ENCODE measurements around the gene CRYL1. TPM values are rescaled to one million over a fixed set of nuclear protein-coding genes. Genes with fewer than 3 reads are reported as not detected.

Gene CRYL1
- polyA plus RNA-seq, 1 of the 3 experiments (the other 2 are of a cell fraction), result 34.8 TPM

DNA sequence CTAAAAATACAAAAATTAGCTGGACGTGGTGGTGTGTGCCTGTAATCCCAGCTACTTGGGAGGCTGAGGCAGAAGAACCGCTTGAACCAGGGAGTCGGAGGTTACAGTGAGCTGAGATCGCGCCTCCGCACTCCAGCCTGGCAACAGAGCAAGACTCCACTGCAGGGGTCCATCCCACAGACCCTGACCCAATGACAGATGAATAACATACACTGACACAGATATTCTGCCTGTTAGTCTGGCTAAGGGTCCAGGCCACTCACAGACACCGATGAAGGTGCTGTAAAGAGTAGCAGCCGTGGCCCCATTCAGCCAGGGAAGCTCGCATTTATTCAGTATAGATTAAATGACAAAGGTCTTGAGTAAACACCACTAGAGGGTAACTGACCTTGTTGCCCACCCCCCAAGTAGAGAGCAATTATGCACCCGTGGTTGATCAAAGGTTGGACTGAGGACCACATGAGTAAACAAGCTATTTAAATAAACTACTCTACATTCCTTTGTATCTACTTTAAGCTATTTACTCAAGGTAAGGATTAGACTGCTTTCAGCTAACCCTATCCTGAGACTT lies 8.5 kb upstream of the CRYL1 start:
- no peak overlapping the region for H3K27ac ChIP-seq (ENCODE audit: low read depth in 2 of 2, low read length in 1 of 2)
- no peak overlapping the region for H3K9ac ChIP-seq
- TF ChIP-seq TCF12 (IDR thresholded peaks at IDR 0.05) (no peak), POLR2AphosphoS5 (IDR thresholded peaks at IDR 0.05; ENCODE audit: low read depth, low read length) (no peak), EP300 (IDR thresholded peaks at IDR 0.05; ENCODE audit: borderline replicate concordance in 1 of 2, low read depth in 1 of 2, low read length in 1 of 2) (no peak), MXI1 (IDR thresholded peaks at IDR 0.05; ENCODE audit: low read depth, low read length) (no peak), TAF1 (IDR thresholded peaks at IDR 0.05; ENCODE audit: borderline replicate concordance, low read depth, low read length) (no peak), GATA2 (CRISPR knock-in tag; IDR thresholded peaks at IDR 0.05) (no peak), RAD21 (IDR thresholded peaks at IDR 0.05; ENCODE audit: low read length) (no peak), ELF1 (IDR thresholded peaks at IDR 0.05) (no peak), NRF1 (IDR thresholded peaks at IDR 0.05; ENCODE audit: low read depth, low read length) (no peak), FOSL2 (IDR thresholded peaks at IDR 0.05; ENCODE audit: borderline replicate concordance, low read depth) (no peak), SMC3 (IDR thresholded peaks at IDR 0.05; ENCODE audit: low read depth, low read length) (no peak), JUND (IDR thresholded peaks at IDR 0.05) (no peak), FOXJ3 (CRISPR knock-in tag; IDR thresholded peaks at IDR 0.05) (no peak), RFX5 (IDR thresholded peaks at IDR 0.05; ENCODE audit: low read length) (no peak), MEF2A (IDR thresholded peaks at IDR 0.05; ENCODE audit: borderline replicate concordance, low read depth) (no peak), NFIC (IDR thresholded peaks at IDR 0.05; ENCODE audit: borderline replicate concordance) (no peak), YY1 (IDR thresholded peaks at IDR 0.05; ENCODE audit: low read depth) (no peak)
- TF ChIP-seq, protein P1, sequence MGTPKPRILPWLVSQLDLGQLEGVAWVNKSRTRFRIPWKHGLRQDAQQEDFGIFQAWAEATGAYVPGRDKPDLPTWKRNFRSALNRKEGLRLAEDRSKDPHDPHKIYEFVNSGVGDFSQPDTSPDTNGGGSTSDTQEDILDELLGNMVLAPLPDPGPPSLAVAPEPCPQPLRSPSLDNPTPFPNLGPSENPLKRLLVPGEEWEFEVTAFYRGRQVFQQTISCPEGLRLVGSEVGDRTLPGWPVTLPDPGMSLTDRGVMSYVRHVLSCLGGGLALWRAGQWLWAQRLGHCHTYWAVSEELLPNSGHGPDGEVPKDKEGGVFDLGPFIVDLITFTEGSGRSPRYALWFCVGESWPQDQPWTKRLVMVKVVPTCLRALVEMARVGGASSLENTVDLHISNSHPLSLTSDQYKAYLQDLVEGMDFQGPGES (IDR thresholded peaks at IDR 0.05; ENCODE audit: low read depth, low read length), result no peak
- TF ChIP-seq, protein P2, sequence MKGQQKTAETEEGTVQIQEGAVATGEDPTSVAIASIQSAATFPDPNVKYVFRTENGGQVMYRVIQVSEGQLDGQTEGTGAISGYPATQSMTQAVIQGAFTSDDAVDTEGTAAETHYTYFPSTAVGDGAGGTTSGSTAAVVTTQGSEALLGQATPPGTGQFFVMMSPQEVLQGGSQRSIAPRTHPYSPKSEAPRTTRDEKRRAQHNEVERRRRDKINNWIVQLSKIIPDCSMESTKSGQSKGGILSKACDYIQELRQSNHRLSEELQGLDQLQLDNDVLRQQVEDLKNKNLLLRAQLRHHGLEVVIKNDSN (IDR thresholded peaks at IDR 0.05; ENCODE audit: borderline replicate concordance, low read depth), result no peak
- TF ChIP-seq, protein P3, sequence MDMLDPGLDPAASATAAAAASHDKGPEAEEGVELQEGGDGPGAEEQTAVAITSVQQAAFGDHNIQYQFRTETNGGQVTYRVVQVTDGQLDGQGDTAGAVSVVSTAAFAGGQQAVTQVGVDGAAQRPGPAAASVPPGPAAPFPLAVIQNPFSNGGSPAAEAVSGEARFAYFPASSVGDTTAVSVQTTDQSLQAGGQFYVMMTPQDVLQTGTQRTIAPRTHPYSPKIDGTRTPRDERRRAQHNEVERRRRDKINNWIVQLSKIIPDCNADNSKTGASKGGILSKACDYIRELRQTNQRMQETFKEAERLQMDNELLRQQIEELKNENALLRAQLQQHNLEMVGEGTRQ (IDR thresholded peaks at IDR 0.05; ENCODE audit: borderline replicate concordance, low read depth, low read length), result no peak
- no peaks in the 10 kb centered on the region; the same call in 1 of the 2 replicates for H3K9me3 ChIP-seq
- no peak for DNase-seq
- H3K79me2 ChIP-seq (ENCODE audit: insufficient read depth), result no peaks in the 10 kb centered on the region
- no peaks in the 10 kb centered on the region for H3F3A ChIP-seq (replicated peaks; ENCODE audit: insufficient read depth)
- WGBS (ENCODE audit: low lambda C conversion rate), result 64% methylated on average over 10 of the region's 10 CpGs
- no peak overlapping the region for H3K4me3 ChIP-seq (ENCODE audit: low read depth in 2 of 2, low read length in 1 of 2)
- no peaks in the 10 kb centered on the region for H4K20me1 ChIP-seq (ENCODE audit: insufficient read depth)
- no peak overlapping the region for H3K4me2 ChIP-seq
- H3K36me3 ChIP-seq (replicated peaks in 1 of 2; ENCODE audit: control insufficient read depth in 1 of 2, insufficient read depth in 2 of 2, low read length in 1 of 2), result no peaks in the 10 kb centered on the region
- H3K27me3 ChIP-seq (ENCODE audit: insufficient read depth), result no peaks in the 10 kb centered on the region
- no peaks in the 10 kb centered on the region for H3K4me1 ChIP-seq (ENCODE audit: control insufficient read depth in 1 of 2, insufficient read depth in 2 of 2, low read depth in 1 of 2, low read length in 1 of 2)
- H2AFZ ChIP-seq (ENCODE audit: low read depth), result no peak overlapping the region
- ChIA-PET POLR2A (no interaction called here), CTCF (no interaction called here)
- H3K9me2 ChIP-seq, result no peaks in the 10 kb centered on the region

All from SK-N-SH (cell line).